ENCODE measurements around the gene DYNC1H1. TPM values are rescaled to one million over a fixed set of nuclear protein-coding genes. Genes with fewer than 3 reads are reported as not detected.
A peak's percentile ranks its signal among the peaks of the same experiment; 100 is the strongest.

The DYNC1H1 gene
- total RNA-seq, 1 donor from 2014 or later, result 662 TPM

DNA sequence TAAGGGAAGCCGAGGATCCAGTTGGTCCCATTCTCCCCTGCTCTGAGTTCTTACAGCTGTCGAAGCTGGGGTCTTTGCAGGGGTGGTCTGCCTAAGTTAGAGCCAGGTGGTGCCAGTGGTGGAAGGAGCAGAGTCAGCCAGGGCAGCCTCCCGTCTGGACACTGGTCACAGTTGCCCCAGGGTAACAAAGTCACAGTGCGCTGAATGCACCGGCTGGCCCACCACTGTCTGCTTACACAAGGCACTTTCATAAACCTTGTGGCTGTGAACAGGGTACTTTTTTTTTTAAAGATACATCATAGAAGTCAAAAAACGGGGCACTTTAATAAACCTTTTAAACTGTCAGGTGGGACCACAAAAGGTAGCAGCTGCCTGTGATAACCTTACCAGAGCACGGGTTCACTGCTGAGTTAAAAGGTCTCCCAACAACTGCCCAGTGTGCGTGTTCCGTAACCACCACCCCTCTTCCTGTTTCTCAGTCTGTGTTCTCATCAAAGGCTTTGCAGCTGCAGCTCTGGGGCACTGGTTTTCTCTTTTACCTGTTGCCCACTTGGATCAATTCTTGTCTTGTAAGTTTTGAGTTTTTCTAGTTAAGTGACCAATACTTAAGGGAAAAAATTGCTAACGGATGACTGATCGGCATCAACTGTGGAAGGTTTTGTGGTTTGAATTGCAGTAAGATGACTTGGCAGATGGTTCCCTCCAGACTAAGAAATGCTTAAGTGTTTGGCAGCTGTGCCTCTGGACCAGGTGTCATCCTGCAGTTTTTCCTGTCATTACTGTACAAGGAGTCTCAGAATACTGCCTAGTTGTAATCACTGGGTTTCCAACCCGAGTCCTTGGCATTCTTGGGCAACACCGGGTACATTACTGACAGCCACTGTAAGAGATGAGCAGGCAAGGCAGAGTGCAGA is 55.9 kb downstream of the DYNC1H1 start:
- no peak overlapping the region for H3K27ac Mint-ChIP-seq (ENCODE audit: unreplicated experiment)
- no peaks in the 10 kb centered on the region for H3K4me1 Mint-ChIP-seq (ENCODE audit: unreplicated experiment)
- TF ChIP-seq, protein P1, sequence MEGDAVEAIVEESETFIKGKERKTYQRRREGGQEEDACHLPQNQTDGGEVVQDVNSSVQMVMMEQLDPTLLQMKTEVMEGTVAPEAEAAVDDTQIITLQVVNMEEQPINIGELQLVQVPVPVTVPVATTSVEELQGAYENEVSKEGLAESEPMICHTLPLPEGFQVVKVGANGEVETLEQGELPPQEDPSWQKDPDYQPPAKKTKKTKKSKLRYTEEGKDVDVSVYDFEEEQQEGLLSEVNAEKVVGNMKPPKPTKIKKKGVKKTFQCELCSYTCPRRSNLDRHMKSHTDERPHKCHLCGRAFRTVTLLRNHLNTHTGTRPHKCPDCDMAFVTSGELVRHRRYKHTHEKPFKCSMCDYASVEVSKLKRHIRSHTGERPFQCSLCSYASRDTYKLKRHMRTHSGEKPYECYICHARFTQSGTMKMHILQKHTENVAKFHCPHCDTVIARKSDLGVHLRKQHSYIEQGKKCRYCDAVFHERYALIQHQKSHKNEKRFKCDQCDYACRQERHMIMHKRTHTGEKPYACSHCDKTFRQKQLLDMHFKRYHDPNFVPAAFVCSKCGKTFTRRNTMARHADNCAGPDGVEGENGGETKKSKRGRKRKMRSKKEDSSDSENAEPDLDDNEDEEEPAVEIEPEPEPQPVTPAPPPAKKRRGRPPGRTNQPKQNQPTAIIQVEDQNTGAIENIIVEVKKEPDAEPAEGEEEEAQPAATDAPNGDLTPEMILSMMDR (IDR thresholded peaks at IDR 0.05; ENCODE audit: unreplicated experiment), result no peak

DNA sequence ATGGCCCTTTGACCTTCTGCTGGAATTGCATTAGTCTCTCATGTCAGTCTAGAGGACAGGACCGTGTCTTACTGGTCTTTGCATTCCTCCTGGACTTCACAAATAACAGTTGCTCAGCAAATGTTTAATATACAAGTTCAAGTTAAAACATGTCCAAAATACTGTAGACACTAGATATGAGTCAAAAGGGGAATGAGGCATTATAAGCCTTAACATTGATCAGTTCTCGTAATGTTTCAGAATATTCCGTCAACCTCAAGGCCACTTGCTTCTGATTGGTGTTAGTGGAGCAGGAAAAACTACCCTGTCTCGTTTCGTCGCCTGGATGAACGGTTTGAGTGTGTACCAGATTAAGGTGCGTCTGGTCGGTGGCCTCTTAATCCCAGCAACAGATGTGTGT is 62.6 kb downstream of the DYNC1H1 start:
- peaks cover 45% of the 10 kb centered on the region for H3K36me3 Mint-ChIP-seq (ENCODE audit: low read depth, unreplicated experiment)
- no peak overlapping the region for H3K27ac Mint-ChIP-seq (ENCODE audit: unreplicated experiment)
- H3K27me3 Mint-ChIP-seq (ENCODE audit: unreplicated experiment), result peaks cover 6% of the 10 kb centered on the region
- DNase-seq (ENCODE audit: low spot score), result no peak
- no peaks in the 10 kb centered on the region for H3K4me1 Mint-ChIP-seq (ENCODE audit: unreplicated experiment)
- TF ChIP-seq, protein P1 (IDR thresholded peaks at IDR 0.05; ENCODE audit: unreplicated experiment), result no peak
- peak overlapping the region; percentile 13 for H3K4me3 Mint-ChIP-seq (ENCODE audit: unreplicated experiment)
- H3K9me3 Mint-ChIP-seq (ENCODE audit: unreplicated experiment), result no peaks in the 10 kb centered on the region

More for the DNA sequence above, 55.9 kb downstream of the DYNC1H1 start:
- Mint-ChIP-seq H3K9me3 (ENCODE audit: unreplicated experiment) (no peaks in the 10 kb centered on the region), H3K36me3 (ENCODE audit: low read depth, unreplicated experiment) (peaks cover 57% of the 10 kb centered on the region), H3K27me3 (ENCODE audit: unreplicated experiment) (no peaks in the 10 kb centered on the region), H3K4me3 (ENCODE audit: unreplicated experiment) (peak overlapping the region; percentile 69)
- no peak for DNase-seq (ENCODE audit: low spot score)

DNA sequence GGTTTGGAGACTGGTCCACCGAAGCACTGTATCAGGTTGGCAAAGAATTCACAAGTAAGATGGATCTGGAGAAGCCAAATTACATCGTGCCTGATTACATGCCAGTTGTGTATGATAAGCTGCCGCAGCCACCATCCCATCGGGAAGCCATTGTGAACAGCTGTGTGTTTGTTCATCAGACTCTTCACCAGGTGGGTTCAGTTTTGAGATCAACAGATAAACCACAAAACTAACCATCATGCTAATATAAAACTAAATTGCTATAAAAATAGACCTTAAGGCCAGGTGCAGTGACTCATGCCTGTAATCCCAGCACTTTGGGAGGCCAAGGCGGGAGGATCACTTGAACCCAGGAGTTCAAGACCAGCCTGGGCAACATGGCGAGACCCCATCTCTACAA is 63.6 kb downstream of the DYNC1H1 start:
- no peaks in the 10 kb centered on the region for H3K4me1 Mint-ChIP-seq (ENCODE audit: unreplicated experiment)
- TF ChIP-seq, protein P1 (IDR thresholded peaks at IDR 0.05; ENCODE audit: unreplicated experiment), result no peak
- H3K36me3 Mint-ChIP-seq (ENCODE audit: low read depth, unreplicated experiment), result peaks cover 46% of the 10 kb centered on the region
- peaks cover 6% of the 10 kb centered on the region for H3K27me3 Mint-ChIP-seq (ENCODE audit: unreplicated experiment)
- no peak overlapping the region for H3K27ac Mint-ChIP-seq (ENCODE audit: unreplicated experiment)
- H3K4me3 Mint-ChIP-seq (ENCODE audit: unreplicated experiment), result no peak overlapping the region
- no peak for DNase-seq (ENCODE audit: low spot score)
- H3K9me3 Mint-ChIP-seq (ENCODE audit: unreplicated experiment), result no peaks in the 10 kb centered on the region

DNA sequence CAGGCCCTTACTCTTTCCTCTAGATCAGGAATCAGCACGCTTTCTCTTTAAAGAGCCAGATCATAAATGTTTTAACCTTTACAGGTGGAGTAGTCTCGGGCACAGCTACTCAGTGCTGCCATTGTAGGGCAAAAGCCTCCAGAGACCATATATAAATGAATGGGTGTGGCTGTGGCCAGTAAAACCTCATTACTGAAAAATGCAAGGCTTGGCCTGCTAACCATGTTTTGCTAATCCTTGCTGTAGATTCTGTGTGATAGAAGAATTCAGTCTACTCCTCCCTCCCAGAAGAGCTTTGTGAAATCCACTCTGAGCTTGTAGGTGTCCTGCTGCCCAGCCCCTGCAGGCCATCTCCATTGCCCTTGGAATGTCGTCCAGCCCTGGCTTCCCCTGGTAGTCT is 64.4 kb downstream of the DYNC1H1 start:
- Mint-ChIP-seq H3K9me3 (ENCODE audit: unreplicated experiment) (no peaks in the 10 kb centered on the region), H3K27me3 (ENCODE audit: unreplicated experiment) (peaks cover 6% of the 10 kb centered on the region), H3K4me3 (ENCODE audit: unreplicated experiment) (no peak overlapping the region), H3K36me3 (ENCODE audit: low read depth, unreplicated experiment) (peaks cover 52% of the 10 kb centered on the region), H3K27ac (ENCODE audit: unreplicated experiment) (no peak overlapping the region), H3K4me1 (ENCODE audit: unreplicated experiment) (no peaks in the 10 kb centered on the region)
- DNase-seq (ENCODE audit: low spot score), result no peak
- TF ChIP-seq, protein P1 (IDR thresholded peaks at IDR 0.05; ENCODE audit: unreplicated experiment), result no peak

DNA sequence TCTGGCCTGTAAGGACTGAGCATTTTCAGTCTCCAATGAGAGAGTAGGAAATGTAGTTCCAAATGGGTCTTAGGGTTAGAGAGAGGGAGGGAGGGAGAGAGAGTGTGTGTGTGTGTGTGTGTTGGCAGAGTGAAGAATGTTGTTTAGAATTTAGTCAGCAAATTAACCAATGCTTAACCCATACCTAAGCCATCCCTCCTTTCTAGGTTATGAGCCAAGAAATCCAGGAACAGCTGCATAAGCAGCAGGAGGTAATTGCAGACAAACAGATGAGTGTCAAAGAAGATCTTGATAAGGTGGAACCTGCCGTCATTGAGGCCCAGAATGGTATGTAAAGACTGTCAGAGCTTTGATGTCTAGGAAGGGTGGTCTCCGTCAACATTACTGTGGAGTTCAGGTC is 65.6 kb downstream of the DYNC1H1 start:
- Mint-ChIP-seq H3K4me3 (ENCODE audit: unreplicated experiment) (peak overlapping the region; percentile 8), H3K36me3 (ENCODE audit: low read depth, unreplicated experiment) (peaks cover 60% of the 10 kb centered on the region), H3K9me3 (ENCODE audit: unreplicated experiment) (no peaks in the 10 kb centered on the region), H3K27ac (ENCODE audit: unreplicated experiment) (no peak overlapping the region), H3K27me3 (ENCODE audit: unreplicated experiment) (peaks cover 8% of the 10 kb centered on the region), H3K4me1 (ENCODE audit: unreplicated experiment) (no peaks in the 10 kb centered on the region)
- TF ChIP-seq, protein P1 (IDR thresholded peaks at IDR 0.05; ENCODE audit: unreplicated experiment), result no peak
- DNase-seq (ENCODE audit: low spot score), result no peak

Measured in endothelial cell (in vitro differentiated cells).